ENCODE results near the gene PIWIL1.

PIWIL1 gene

GRCh38 chr12:130339951-130340350 lies 2.3 kb downstream of the PIWIL1 start:
- TF ChIP-seq SIN3A (IDR thresholded peaks at IDR 0.05; ENCODE audit: borderline replicate concordance, insufficient read depth, low read length) (no peak), TAF1 (IDR thresholded peaks at IDR 0.05; ENCODE audit: borderline replicate concordance, insufficient read depth, low read length) (no peak), FOXP2 (optimal IDR thresholded peaks at IDR 0.05; ENCODE audit: borderline replicate concordance, extremely low read depth, extremely low read length, insufficient read depth) (no peak)

- TF ChIP-seq FOXP2 (optimal IDR thresholded peaks at IDR 0.05; ENCODE audit: borderline replicate concordance, extremely low read depth, extremely low read length, insufficient read depth) (no peak), POLR2AphosphoS5 (IDR thresholded peaks at IDR 0.05; ENCODE audit: low read depth, low read length) (no peak), SIN3A (IDR thresholded peaks at IDR 0.05; ENCODE audit: borderline replicate concordance, insufficient read depth, low read length) (no peak), TAF1 (IDR thresholded peaks at IDR 0.05; ENCODE audit: borderline replicate concordance, insufficient read depth, low read length) (no peak)
These were observed 4.8 kb downstream of the PIWIL1 start for GRCh38 chr12:130342442-130342841.

GRCh38 chr12:130342842-130343241 lies 5.2 kb downstream of the PIWIL1 start:
- TF ChIP-seq POLR2AphosphoS5 (IDR thresholded peaks at IDR 0.05; ENCODE audit: low read depth, low read length), result no peak
- TF ChIP-seq, protein P1, sequence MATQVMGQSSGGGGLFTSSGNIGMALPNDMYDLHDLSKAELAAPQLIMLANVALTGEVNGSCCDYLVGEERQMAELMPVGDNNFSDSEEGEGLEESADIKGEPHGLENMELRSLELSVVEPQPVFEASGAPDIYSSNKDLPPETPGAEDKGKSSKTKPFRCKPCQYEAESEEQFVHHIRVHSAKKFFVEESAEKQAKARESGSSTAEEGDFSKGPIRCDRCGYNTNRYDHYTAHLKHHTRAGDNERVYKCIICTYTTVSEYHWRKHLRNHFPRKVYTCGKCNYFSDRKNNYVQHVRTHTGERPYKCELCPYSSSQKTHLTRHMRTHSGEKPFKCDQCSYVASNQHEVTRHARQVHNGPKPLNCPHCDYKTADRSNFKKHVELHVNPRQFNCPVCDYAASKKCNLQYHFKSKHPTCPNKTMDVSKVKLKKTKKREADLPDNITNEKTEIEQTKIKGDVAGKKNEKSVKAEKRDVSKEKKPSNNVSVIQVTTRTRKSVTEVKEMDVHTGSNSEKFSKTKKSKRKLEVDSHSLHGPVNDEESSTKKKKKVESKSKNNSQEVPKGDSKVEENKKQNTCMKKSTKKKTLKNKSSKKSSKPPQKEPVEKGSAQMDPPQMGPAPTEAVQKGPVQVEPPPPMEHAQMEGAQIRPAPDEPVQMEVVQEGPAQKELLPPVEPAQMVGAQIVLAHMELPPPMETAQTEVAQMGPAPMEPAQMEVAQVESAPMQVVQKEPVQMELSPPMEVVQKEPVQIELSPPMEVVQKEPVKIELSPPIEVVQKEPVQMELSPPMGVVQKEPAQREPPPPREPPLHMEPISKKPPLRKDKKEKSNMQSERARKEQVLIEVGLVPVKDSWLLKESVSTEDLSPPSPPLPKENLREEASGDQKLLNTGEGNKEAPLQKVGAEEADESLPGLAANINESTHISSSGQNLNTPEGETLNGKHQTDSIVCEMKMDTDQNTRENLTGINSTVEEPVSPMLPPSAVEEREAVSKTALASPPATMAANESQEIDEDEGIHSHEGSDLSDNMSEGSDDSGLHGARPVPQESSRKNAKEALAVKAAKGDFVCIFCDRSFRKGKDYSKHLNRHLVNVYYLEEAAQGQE (IDR thresholded peaks at IDR 0.05; ENCODE audit: insufficient read depth in 1 of 2, low read depth in 2 of 2, low read length in 2 of 2), result no peak
- TF ChIP-seq SIN3A (IDR thresholded peaks at IDR 0.05; ENCODE audit: borderline replicate concordance, insufficient read depth, low read length), result no peak
- TF ChIP-seq FOXP2 (optimal IDR thresholded peaks at IDR 0.05; ENCODE audit: borderline replicate concordance, extremely low read depth, extremely low read length, insufficient read depth), result no peak
- TF ChIP-seq TAF1 (IDR thresholded peaks at IDR 0.05; ENCODE audit: borderline replicate concordance, insufficient read depth, low read length), result no peak

- TF ChIP-seq TAF1 (IDR thresholded peaks at IDR 0.05; ENCODE audit: borderline replicate concordance, insufficient read depth, low read length) (no peak), FOXP2 (optimal IDR thresholded peaks at IDR 0.05; ENCODE audit: borderline replicate concordance, extremely low read depth, extremely low read length, insufficient read depth) (no peak), POLR2AphosphoS5 (IDR thresholded peaks at IDR 0.05; ENCODE audit: low read depth, low read length) (no peak), SIN3A (IDR thresholded peaks at IDR 0.05; ENCODE audit: borderline replicate concordance, insufficient read depth, low read length) (no peak)
- TF ChIP-seq, protein P1 (IDR thresholded peaks at IDR 0.05; ENCODE audit: insufficient read depth in 1 of 2, low read depth in 2 of 2, low read length in 2 of 2), result no peak
These were observed 6.8 kb downstream of the PIWIL1 start for GRCh38 chr12:130344529-130344928.

- TF ChIP-seq TAF1 (IDR thresholded peaks at IDR 0.05; ENCODE audit: borderline replicate concordance, insufficient read depth, low read length) (no peak), POLR2AphosphoS5 (IDR thresholded peaks at IDR 0.05; ENCODE audit: low read depth, low read length) (no peak), SIN3A (IDR thresholded peaks at IDR 0.05; ENCODE audit: borderline replicate concordance, insufficient read depth, low read length) (no peak), FOXP2 (optimal IDR thresholded peaks at IDR 0.05; ENCODE audit: borderline replicate concordance, extremely low read depth, extremely low read length, insufficient read depth) (no peak)
- TF ChIP-seq, protein P1 (IDR thresholded peaks at IDR 0.05; ENCODE audit: insufficient read depth in 1 of 2, low read depth in 2 of 2, low read length in 2 of 2), result no peak
These were observed 7.6 kb downstream of the PIWIL1 start for GRCh38 chr12:130345292-130345691.

DNA sequence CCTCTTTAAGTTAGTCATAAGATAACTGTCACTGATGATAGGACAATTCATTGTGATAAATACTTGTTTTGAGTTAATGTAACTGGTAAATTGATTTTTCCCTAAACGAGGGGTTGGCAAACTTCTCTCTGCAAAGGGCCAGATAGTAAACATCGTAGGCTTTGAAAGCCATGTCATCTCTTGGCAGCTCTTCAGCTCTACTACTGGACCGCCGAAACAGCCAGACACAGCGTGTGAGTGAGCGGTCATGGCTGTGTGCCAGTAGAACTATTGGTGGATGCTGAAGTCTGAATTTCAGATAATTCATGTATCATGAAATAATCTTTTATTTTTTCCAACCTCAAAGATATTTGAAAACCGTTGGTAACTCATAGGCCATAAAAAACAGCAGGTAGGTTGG lies 9.9 kb downstream of the PIWIL1 start:
- TF ChIP-seq TAF1 (IDR thresholded peaks at IDR 0.05; ENCODE audit: borderline replicate concordance, insufficient read depth, low read length), result no peak
- no peak for TF ChIP-seq POLR2AphosphoS5 (IDR thresholded peaks at IDR 0.05; ENCODE audit: low read depth, low read length)
- no peak for TF ChIP-seq SIN3A (IDR thresholded peaks at IDR 0.05; ENCODE audit: borderline replicate concordance, insufficient read depth, low read length)
- no peak for TF ChIP-seq FOXP2 (optimal IDR thresholded peaks at IDR 0.05; ENCODE audit: borderline replicate concordance, extremely low read depth, extremely low read length, insufficient read depth)
- TF ChIP-seq, protein P1 (IDR thresholded peaks at IDR 0.05; ENCODE audit: insufficient read depth in 1 of 2, low read depth in 2 of 2, low read length in 2 of 2), result no peak
